Ishikawa (cell line): ENCODE data around the gene PRKAR1A.

Source experiments
- CEBPB ChIP-seq: IDR thresholded peaks from 2 replicates; pipeline ENCODE4 v1.6.1; 2012
- CREB1 ChIP-seq: IDR thresholded peaks from 2 replicates; pipeline ENCODE4 v1.6.1; 2012; ENCODE audit warnings: low read depth
- EGR1 ChIP-seq: IDR thresholded peaks from 2 replicates; pipeline ENCODE4 v1.6.1; 2012
- EP300 ChIP-seq: IDR thresholded peaks from 2 replicates; pipeline ENCODE4 v1.6.1; 2012; ENCODE audit warnings: borderline replicate concordance
- FOXM1 ChIP-seq: IDR thresholded peaks from 2 replicates; pipeline ENCODE4 v1.6.1; 2012; ENCODE audit warnings: low read depth, borderline replicate concordance
- NFIC ChIP-seq: IDR thresholded peaks from 2 replicates; pipeline ENCODE4 v1.6.1; 2012
- RAD21 ChIP-seq: IDR thresholded peaks from 2 replicates; pipeline ENCODE4 v1.6.1; 2012; ENCODE audit warnings: low read depth
- REST ChIP-seq: IDR thresholded peaks from 2 replicates; pipeline ENCODE4 v1.6.1; 2012; ENCODE audit warnings: low read depth, mild to moderate bottlenecking
- TAF1 ChIP-seq: IDR thresholded peaks from 2 replicates; pipeline ENCODE4 v1.6.1; 2012; ENCODE audit warnings: low read depth, mild to moderate bottlenecking
- TCF12 ChIP-seq: IDR thresholded peaks from 2 replicates; pipeline ENCODE4 v1.6.1; 2012; ENCODE audit warnings: low read depth
- TEAD4 ChIP-seq: IDR thresholded peaks from 2 replicates; pipeline ENCODE4 v1.6.1; 2012
- USF1 ChIP-seq: IDR thresholded peaks from 2 replicates; pipeline ENCODE4 v1.6.1; 2012
- YY1 ChIP-seq: IDR thresholded peaks from 2 replicates; pipeline ENCODE4 v1.6.1; 2012; ENCODE audit warnings: low read depth
- ZBTB7A ChIP-seq: IDR thresholded peaks from 2 replicates; pipeline ENCODE4 v1.6.1; 2012; ENCODE audit warnings: low read depth
- TF ChIP-seq, protein P1 (sequence below): IDR thresholded peaks from 2 replicates; pipeline ENCODE4 v1.6.1; 2012

The PRKAR1A gene

DNA sequence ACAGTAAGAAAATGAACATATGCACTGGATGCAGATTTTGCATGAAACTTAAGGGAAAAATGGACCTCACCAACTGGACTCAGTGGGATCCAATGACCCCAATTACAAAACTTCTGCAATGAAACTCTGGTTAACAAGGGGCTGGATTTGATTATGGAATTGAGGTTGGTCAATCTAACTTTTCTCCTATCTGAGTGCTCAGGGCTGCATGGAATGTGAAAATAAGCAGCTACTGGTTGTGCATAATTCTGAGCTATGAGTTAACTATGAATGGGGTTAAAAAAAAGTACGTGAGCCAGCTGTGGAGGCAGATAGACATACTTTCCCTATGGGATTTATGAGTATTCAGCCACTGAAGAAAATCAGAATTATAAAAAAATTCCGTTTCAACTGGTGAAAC, 79.8 kb downstream of the PRKAR1A start:
- TF ChIP-seq TAF1, result no peak
- TF ChIP-seq EGR1, result no peak

GRCh38 chr17:68592682-68593641, 80.7 kb downstream of the PRKAR1A start:
- TF ChIP-seq CEBPB, result no peak
- TF ChIP-seq, protein P1, sequence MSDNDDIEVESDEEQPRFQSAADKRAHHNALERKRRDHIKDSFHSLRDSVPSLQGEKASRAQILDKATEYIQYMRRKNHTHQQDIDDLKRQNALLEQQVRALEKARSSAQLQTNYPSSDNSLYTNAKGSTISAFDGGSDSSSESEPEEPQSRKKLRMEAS, result no peak
- no peak for TF ChIP-seq TCF12
- TF ChIP-seq CREB1, result no peak
- no peak for TF ChIP-seq USF1
- no peak for TF ChIP-seq RAD21
- TF ChIP-seq NFIC, result no peak
- TF ChIP-seq REST, result no peak
- TF ChIP-seq EGR1, result no peak
- TF ChIP-seq FOXM1, result no peak
- TF ChIP-seq TAF1, result no peak
- TF ChIP-seq EP300, result no peak
- TF ChIP-seq TEAD4, result no peak
- TF ChIP-seq YY1, result no peak
- no peak for TF ChIP-seq ZBTB7A

DNA sequence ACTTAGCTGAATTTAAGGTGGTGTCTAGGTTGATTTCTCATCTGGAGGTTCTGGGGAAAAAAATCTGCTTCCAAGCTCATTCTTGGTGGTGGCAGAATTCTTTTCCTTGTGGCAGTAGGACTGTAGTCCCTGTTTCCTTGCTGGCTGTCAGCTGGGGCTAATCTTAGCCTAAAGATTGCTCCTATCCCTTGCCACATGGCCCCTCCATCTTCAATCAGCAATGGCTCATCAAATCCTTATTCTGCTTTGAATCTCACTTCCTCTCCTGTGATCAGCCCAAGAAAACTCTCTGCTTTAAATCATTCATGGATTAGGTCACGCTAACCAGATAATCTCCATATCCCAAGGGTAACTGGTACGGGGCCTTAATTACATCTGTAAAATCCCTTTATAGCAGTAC, 82.3 kb downstream of the PRKAR1A start:
- TF ChIP-seq RAD21 (no peak), CEBPB (no peak), EGR1 (no peak), USF1 (no peak), TCF12 (no peak), NFIC (no peak), EP300 (no peak), YY1 (no peak), FOXM1 (no peak), REST (no peak), CREB1 (no peak), ZBTB7A (no peak), TAF1 (no peak), TEAD4 (no peak)
- TF ChIP-seq, protein P1, result no peak

DNA sequence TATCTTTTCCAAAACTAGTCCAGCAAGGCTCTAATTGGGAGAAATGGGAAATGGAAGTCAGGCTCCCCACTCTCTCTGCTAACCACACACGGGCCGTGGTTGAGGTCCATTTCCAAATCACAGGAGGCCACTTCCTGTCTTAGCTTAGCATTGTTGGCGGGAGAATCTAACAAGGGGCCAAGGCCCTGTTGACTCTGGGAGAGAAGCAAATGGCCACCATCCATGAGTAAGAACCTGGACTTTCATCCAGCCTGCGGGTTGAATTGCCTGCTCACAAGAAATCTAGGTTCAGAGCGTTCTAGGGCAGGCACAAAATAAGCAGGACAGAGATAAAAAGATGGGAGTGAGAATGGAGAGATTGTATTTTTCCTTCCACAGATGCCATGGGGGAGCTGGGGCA, 83.3 kb downstream of the PRKAR1A start:
- TF ChIP-seq TCF12 (no peak), ZBTB7A (no peak), RAD21 (no peak), FOXM1 (no peak), TAF1 (no peak), CEBPB (no peak), USF1 (no peak), EGR1 (no peak), CREB1 (no peak), NFIC (no peak), EP300 (no peak), YY1 (no peak), REST (no peak), TEAD4 (no peak)
- TF ChIP-seq, protein P1, result no peak
